Liver (tissue), 3 donors: ENCODE results near the gene CYFIP2.
"Not testable (repeated sequence)": the region's sequence is repeated elsewhere in the genome, so short reads cannot be mapped to it uniquely, and the experiment has no call there.

Source experiments
- GABPA ChIP-seq, 2 donors: IDR thresholded peaks in 1 of 2; conservative IDR thresholded peaks in 1 of 2; 2 replicates each; pipeline ENCODE4 v1.6.1; 2016; ENCODE audit warnings: antibody characterized with exemption in 2 of 2, mild to moderate bottlenecking in 1 of 2, moderate library complexity in 1 of 2
- JUND ChIP-seq, 2 donors: IDR thresholded peaks; 2 replicates each; pipeline ENCODE4 v1.6.1; 2016; ENCODE audit warnings: antibody characterized with exemption in 2 of 2
- RAD21 ChIP-seq, 2 donors: IDR thresholded peaks; 2 replicates each; pipeline ENCODE4 v1.6.1; 2016; ENCODE audit warnings: antibody characterized with exemption in 2 of 2, mild to moderate bottlenecking in 2 of 2
- RXRA ChIP-seq, 2 donors: IDR thresholded peaks; 2 replicates each; pipeline ENCODE4 v1.6.1; 2017 to 2018; ENCODE audit warnings: antibody characterized with exemption in 2 of 2, mild to moderate bottlenecking in 1 of 2
- SP1 ChIP-seq: IDR thresholded peaks from 2 replicates; pipeline ENCODE4 v1.6.1; 2018; ENCODE audit warnings: antibody characterized with exemption, mild to moderate bottlenecking
- TAF1 ChIP-seq: conservative IDR thresholded peaks from 2 replicates; pipeline ENCODE4 v1.6.1; 2016; ENCODE audit warnings: antibody characterized with exemption, mild to moderate bottlenecking
- YY1 ChIP-seq: IDR thresholded peaks from 2 replicates; pipeline ENCODE4 v1.6.1; 2016; ENCODE audit warnings: antibody characterized with exemption, mild to moderate bottlenecking
- TF ChIP-seq, protein P1 (sequence below): fragments of 150-350 bp; IDR thresholded peaks from 2 replicates; pipeline ENCODE4 v1.5.1; 2017; ENCODE audit warnings: improper control_type of control experiment, low read depth, low read length; ENCODE audit not compliant: missing input control
- TF ChIP-seq, protein P2 (sequence below): IDR thresholded peaks from 2 replicates; pipeline ENCODE4 v1.6.1; 2016; ENCODE audit warnings: antibody characterized with exemption
- TF ChIP-seq, protein P3 (sequence below): IDR thresholded peaks from 2 replicates; pipeline ENCODE4 v1.6.1; 2016; ENCODE audit warnings: antibody characterized with exemption
- donor health status: healthy.
- donor health status: healthy.

DNA sequence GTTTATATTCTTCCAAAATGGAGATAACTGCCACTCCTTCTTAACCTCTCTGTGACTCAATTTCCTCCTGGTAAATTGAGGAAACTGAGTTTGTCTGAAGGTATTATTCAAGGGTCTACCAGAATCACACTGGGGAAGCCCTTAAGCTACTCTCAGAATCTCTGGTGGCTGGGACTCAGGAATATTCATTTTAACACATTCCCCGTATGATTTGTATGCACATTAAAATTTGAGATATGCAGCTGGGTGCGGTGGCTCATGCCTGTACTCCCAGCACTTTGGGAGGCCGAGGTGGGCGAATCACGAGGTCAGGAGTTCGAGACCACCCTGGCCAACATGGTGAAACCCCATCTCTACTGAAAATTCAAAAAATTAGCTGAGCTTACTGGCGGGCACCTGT lies 21.2 kb upstream of the CYFIP2 start:
- TF ChIP-seq, protein P1, sequence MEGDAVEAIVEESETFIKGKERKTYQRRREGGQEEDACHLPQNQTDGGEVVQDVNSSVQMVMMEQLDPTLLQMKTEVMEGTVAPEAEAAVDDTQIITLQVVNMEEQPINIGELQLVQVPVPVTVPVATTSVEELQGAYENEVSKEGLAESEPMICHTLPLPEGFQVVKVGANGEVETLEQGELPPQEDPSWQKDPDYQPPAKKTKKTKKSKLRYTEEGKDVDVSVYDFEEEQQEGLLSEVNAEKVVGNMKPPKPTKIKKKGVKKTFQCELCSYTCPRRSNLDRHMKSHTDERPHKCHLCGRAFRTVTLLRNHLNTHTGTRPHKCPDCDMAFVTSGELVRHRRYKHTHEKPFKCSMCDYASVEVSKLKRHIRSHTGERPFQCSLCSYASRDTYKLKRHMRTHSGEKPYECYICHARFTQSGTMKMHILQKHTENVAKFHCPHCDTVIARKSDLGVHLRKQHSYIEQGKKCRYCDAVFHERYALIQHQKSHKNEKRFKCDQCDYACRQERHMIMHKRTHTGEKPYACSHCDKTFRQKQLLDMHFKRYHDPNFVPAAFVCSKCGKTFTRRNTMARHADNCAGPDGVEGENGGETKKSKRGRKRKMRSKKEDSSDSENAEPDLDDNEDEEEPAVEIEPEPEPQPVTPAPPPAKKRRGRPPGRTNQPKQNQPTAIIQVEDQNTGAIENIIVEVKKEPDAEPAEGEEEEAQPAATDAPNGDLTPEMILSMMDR, result not testable (repeated sequence)
- TF ChIP-seq TAF1; YY1; GABPA (IDR thresholded peaks at IDR 0.05 in 1 of 2, conservative IDR thresholded peaks at IDR 0.05 in 1 of 2); RAD21 (IDR thresholded peaks at IDR 0.05); SP1; RXRA (IDR thresholded peaks at IDR 0.05); JUND (IDR thresholded peaks at IDR 0.05): not testable (repeated sequence)
- TF ChIP-seq, protein P2, sequence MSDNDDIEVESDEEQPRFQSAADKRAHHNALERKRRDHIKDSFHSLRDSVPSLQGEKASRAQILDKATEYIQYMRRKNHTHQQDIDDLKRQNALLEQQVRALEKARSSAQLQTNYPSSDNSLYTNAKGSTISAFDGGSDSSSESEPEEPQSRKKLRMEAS, result not testable (repeated sequence)
- TF ChIP-seq, protein P3, sequence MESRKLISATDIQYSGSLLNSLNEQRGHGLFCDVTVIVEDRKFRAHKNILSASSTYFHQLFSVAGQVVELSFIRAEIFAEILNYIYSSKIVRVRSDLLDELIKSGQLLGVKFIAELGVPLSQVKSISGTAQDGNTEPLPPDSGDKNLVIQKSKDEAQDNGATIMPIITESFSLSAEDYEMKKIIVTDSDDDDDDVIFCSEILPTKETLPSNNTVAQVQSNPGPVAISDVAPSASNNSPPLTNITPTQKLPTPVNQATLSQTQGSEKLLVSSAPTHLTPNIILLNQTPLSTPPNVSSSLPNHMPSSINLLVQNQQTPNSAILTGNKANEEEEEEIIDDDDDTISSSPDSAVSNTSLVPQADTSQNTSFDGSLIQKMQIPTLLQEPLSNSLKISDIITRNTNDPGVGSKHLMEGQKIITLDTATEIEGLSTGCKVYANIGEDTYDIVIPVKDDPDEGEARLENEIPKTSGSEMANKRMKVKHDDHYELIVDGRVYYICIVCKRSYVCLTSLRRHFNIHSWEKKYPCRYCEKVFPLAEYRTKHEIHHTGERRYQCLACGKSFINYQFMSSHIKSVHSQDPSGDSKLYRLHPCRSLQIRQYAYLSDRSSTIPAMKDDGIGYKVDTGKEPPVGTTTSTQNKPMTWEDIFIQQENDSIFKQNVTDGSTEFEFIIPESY, result not testable (repeated sequence)
